Transverse colon (tissue), 4 donors: ENCODE measurements around the gene SLC25A25. TPM values are rescaled to one million over a fixed set of nuclear protein-coding genes. Genes with fewer than 3 reads are reported as not detected.

Experiments
- DNase-seq: peaks from one replicate; pipeline ENCODE4 v3.0.0-alpha.2; 2019
- H3K27ac ChIP-seq, 4 donors: fragments of 200-600 bp; sonication (generic); 2 replicates each; pipeline ENCODE4 v1.5.1; 2016 to 2018; ENCODE audit warnings: inconsistent platforms in 4 of 4
- H3K27me3 ChIP-seq: fragments of 200-600 bp; sonication (generic); 2 replicates; pipeline ENCODE4 v1.5.1; 2017; ENCODE audit warnings: inconsistent platforms
- H3K36me3 ChIP-seq, 4 donors: fragments of 200-600 bp; sonication (generic); 2 replicates each; pipeline ENCODE4 v1.5.1; 2017 to 2019; ENCODE audit warnings: inconsistent platforms in 4 of 4
- H3K4me1 ChIP-seq, 4 donors: fragments of 200-600 bp; sonication (generic); 2 replicates each; pipeline ENCODE4 v1.5.1; 2017 to 2020; ENCODE audit warnings: inconsistent platforms in 4 of 4
- H3K4me3 ChIP-seq, 4 donors: fragments of 200-600 bp; sonication (generic); 1 replicate in 1 of 4; 2 replicates in 3 of 4; pipeline versions ENCODE4 v1.5.1 to v1.6.1; 2017 to 2019; ENCODE audit warnings: inconsistent platforms in 4 of 4
- H3K9me3 ChIP-seq, 2 donors: fragments of 200-600 bp; sonication (generic); 2 replicates each; pipeline ENCODE4 v1.5.1; 2017 to 2019; ENCODE audit warnings: inconsistent platforms in 2 of 2
- EP300 ChIP-seq: sonication (generic); formaldehyde crosslinking; IDR thresholded peaks from one replicate; pipeline ENCODE4 v1.6.1; 2017; ENCODE audit warnings: antibody characterized with exemption, low read depth
- POLR2A ChIP-seq: fragments of 450-650 bp; IDR thresholded peaks from one replicate; pipeline ENCODE4 v1.6.1; 2016; ENCODE audit warnings: antibody characterized with exemption, mild to moderate bottlenecking, moderate library complexity
- POLR2AphosphoS5 ChIP-seq, 3 donors: sonication (generic); formaldehyde crosslinking; IDR thresholded peaks; one replicate each; pipeline ENCODE4 v1.6.1; 2016; ENCODE audit warnings: antibody characterized with exemption in 3 of 3
- WGBS, 2 donors: methylation state at CpG; one replicate each; pipeline ENCODE4 v1.1.5; 2018; ENCODE audit warnings: low coverage in 1 of 2; 5-methylcytosine and 5-hydroxymethylcytosine counted together
- in situ Hi-C, 4 donors: fragments of 200-750 bp; cut with MboI; loops; one replicate each; pipeline versions ENCODE4 v1.15.0 to v1.15.1; 2017; ENCODE audit warnings: low sequenced_read_pairs in 3 of 4, low pct_ligation_motif_present in 1 of 4, low pct_unique_long_range_greater_than_20kb in 1 of 4
- intact Hi-C: fragments of 100-400 bp; cut with DNase I; formaldehyde crosslinking; loops from one replicate; pipeline ENCODE4 v1.15.1; 2023; ENCODE audit warnings: low total_unique reads
- total RNA-seq, 4 donors: library from RNA; depleted of rRNA; stranded (reverse); fragments of >200 nt; gene quantifications; one replicate each; pipeline ENCODE4 v1.1.0, GENCODE V29; 2016
- TF ChIP-seq, protein P1 (sequence below), 5 experiments: fragments of 200-600 bp in 3 of 5; fragments of 450-650 bp in 2 of 5; sonication (generic) in 3 of 5; IDR thresholded peaks; 1 replicate in 2 of 5; 2 replicates in 3 of 5; pipeline ENCODE4 v1.5.1; 2016 to 2017; ENCODE audit warnings: antibody characterized with exemption in 5 of 5, inconsistent platforms in 3 of 5, mild to moderate bottlenecking in 2 of 5, moderate library complexity in 1 of 5

The SLC25A25 gene
- total RNA-seq, 4 donors from 2014 or later: 25.5 to 35.5 (median 32.5) TPM

DNA sequence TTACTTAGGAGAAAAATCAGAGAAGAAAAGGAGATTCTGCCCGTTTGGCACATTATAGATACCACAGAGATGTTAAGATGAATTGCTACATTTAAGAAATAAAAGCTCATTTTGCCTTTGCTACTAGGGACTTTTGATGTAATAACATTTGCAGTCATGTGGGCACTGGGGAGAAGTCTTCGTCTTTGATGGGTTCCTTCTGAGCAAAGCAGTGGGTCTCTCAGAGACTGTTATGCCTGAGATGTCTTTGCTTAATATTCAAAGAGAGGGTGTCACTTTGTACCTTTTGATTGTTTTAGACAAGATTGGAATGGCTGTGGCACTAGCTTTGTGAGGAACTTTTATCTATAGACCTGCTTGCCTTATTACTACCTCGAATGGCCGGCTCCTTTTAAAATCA lies 25.0 kb downstream of the SLC25A25 start:
- H3K4me3 ChIP-seq: no peak overlapping the region
- in situ Hi-C loops: no loop called here
- H3K36me3 ChIP-seq: no peaks in the 10 kb centered on the region
- no peak for DNase-seq
- no peaks in the 10 kb centered on the region for H3K27me3 ChIP-seq
- H3K27ac ChIP-seq: peak overlapping the region; percentile 86 to 91 (median 88)
- no peaks in the 10 kb centered on the region for H3K9me3 ChIP-seq
- intact Hi-C loops: no loop called here
- WGBS, 2 donors: 62 to 79% methylated on average over 2 to 4 of the region's 4 CpGs
- TF ChIP-seq POLR2AphosphoS5 (IDR thresholded peaks at IDR 0.05) (no peak), EP300 (no peak), POLR2A (no peak)
- TF ChIP-seq, protein P1, sequence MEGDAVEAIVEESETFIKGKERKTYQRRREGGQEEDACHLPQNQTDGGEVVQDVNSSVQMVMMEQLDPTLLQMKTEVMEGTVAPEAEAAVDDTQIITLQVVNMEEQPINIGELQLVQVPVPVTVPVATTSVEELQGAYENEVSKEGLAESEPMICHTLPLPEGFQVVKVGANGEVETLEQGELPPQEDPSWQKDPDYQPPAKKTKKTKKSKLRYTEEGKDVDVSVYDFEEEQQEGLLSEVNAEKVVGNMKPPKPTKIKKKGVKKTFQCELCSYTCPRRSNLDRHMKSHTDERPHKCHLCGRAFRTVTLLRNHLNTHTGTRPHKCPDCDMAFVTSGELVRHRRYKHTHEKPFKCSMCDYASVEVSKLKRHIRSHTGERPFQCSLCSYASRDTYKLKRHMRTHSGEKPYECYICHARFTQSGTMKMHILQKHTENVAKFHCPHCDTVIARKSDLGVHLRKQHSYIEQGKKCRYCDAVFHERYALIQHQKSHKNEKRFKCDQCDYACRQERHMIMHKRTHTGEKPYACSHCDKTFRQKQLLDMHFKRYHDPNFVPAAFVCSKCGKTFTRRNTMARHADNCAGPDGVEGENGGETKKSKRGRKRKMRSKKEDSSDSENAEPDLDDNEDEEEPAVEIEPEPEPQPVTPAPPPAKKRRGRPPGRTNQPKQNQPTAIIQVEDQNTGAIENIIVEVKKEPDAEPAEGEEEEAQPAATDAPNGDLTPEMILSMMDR (IDR thresholded peaks at IDR 0.05): no peak
- peaks cover 20 to 72% (median 43%) of the 10 kb centered on the region in 4 donors for H3K4me1 ChIP-seq

DNA sequence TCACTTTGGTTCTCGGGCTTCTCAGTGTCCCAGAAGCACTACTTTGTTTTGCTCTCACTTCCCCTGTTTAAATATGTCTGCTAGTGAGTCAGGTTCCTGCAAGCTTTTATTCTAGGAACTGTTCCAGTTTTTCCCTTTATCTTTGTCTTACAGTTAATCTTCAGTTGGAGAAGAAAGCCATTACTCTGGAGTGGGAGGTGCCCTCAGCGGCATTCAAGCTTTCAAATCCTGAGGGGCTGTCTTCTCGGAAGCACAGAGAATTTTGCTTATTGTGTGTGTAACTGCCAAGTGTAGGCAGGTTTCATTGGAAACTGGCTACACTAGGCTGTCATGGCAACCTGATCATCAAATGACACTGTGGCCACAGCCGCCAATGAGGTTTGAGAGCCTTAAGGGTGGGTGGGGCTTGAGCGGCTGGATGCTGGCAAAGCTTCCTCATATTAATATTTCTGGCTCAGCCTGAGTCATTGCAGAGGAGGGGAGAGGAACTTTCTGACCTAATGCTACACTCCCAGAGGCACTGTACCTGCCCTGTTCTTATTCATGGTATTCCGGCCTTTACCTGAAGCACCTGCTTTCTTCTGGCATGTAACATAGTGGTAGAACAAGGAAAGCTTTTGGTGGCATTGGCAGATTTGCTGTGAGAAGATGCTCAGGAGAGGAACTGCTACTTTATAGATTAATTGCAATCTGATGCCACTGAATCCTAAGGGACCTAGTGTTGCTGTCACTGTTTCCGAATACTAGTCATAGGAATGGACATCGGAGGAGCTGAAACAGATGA lies 26.3 kb downstream of the SLC25A25 start:
- Histone ChIP-seq H3K27ac (peak overlapping the region; percentile 86 to 91 (median 88)), H3K4me3 (no peak overlapping the region), H3K9me3 (no peaks in the 10 kb centered on the region), H3K4me1 (peaks cover 26 to 72% (median 50%) of the 10 kb centered on the region in 4 donors), H3K36me3 (no peaks in the 10 kb centered on the region), H3K27me3 (no peaks in the 10 kb centered on the region)
- intact Hi-C loops: no loop called here
- WGBS, 2 donors: 23 to 53% methylated on average over 3 to 8 of the region's 8 CpGs
- TF ChIP-seq POLR2A (peak; percentile 41), POLR2AphosphoS5 (IDR thresholded peaks at IDR 0.05) (peak; percentile 70 to 82 (median 77)), EP300 (no peak)
- TF ChIP-seq, protein P1 (IDR thresholded peaks at IDR 0.05): no peak
- in situ Hi-C loops: no loop called here
- DNase-seq: peak; percentile 88

DNA sequence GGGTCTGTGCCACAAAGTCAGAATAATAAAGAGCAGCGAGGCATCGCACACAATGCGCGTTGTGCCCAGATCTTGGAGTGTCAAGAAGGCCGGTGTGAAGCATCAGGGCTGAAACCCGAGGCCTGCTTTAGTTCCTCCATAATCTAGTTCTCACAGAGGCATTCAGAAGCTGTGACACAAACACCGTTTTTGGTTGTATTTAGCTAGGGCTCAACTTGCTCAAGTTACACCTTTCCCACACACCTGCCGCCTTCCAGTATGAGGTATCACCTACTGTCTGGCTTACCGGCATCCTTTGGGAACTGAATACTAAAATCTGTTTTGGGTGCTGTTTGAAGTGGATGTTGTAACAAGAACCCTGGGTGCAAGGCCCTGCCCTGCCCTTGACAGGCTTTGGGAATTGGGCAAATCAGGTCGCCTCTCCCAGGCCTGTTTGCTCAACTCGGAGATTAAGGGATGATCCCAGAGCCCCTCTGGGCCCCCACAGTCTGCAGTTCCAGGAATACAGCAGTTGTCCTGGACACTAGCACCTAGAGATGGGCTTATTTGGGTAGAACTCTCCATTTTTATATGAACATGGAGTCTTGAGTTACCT lies 27.0 kb downstream of the SLC25A25 start:
- in situ Hi-C loops: no loop called here
- DNase-seq: no peak
- Histone ChIP-seq H3K4me1 (peaks cover 33 to 79% (median 57%) of the 10 kb centered on the region in 4 donors), H3K27me3 (no peaks in the 10 kb centered on the region), H3K9me3 (no peaks in the 10 kb centered on the region), H3K4me3 (no peak overlapping the region), H3K36me3 (no peaks in the 10 kb centered on the region), H3K27ac (peak overlapping the region; percentile 86 to 91 (median 88))
- intact Hi-C loops: no loop called here
- TF ChIP-seq, protein P1 (IDR thresholded peaks at IDR 0.05): no peak
- TF ChIP-seq POLR2A (no peak), POLR2AphosphoS5 (IDR thresholded peaks at IDR 0.05) (no peak), EP300 (no peak)
- 71 to 93% methylated on average over 3 to 11 of the region's 11 CpGs for WGBS, 2 donors

DNA sequence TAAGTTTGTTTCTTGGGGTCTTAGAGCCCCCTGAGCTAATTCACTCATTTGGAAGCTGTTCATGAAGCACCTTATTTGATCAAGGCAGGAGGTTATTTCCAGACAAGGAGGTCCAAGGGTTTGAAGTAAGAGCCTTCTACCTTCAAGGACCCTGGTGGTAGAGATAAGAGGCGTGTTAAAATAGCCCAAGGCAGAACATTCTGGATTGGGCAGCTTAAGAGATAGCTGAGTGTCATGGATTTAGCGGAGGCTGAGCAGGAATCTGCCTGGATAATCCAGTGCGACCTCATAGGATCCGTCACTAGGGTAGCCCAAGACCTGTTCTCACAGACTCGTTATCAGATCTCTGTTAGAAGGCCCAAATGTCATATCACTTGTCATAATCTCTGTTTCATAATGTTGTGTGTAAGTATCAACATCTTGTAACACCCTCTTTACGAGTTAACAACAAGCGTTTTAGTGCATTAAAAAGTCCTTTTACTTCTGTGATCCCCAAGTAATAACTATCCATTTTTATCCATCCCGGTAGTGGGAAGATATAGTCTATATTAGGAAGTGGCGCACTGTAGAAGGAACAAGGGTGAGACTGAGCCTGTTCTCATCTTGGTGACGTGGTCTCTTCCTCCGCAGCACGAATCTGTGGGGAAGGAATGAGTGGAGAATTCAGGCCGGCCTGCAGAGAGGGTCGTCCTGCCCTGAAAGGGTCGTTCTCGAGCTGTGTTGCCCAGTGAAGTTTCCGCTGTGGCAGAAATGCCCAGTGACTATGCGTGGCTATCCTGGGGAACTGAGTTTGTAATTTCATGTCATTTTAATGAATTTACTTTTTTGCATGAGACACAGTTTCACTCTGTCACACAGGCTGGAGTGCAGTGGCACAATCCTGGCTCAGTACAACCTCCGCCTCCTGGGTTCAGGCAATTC lies 28.8 kb downstream of the SLC25A25 start:
- Histone ChIP-seq H3K36me3 (peaks cover 0 to 9% (median 2%) of the 10 kb centered on the region in 4 donors), H3K4me3 (no peak overlapping the region), H3K4me1 (peaks cover 36 to 76% (median 55%) of the 10 kb centered on the region in 4 donors), H3K27ac (peak overlapping the region; percentile 86 to 94 (median 92)), H3K9me3 (no peaks in the 10 kb centered on the region), H3K27me3 (no peaks in the 10 kb centered on the region)
- 77 to 83% methylated on average over 10 to 19 of the region's 19 CpGs for WGBS, 2 donors
- intact Hi-C loops (no loop called here), in situ Hi-C loops (no loop called here)
- no peak for DNase-seq
- TF ChIP-seq, protein P1 (IDR thresholded peaks at IDR 0.05): no peak
- TF ChIP-seq EP300 (no peak), POLR2AphosphoS5 (IDR thresholded peaks at IDR 0.05) (no peak), POLR2A (no peak)
